Metanephros (tissue), 2 donors: ENCODE measurements around the gene KIRREL3. TPM values are rescaled to one million over a fixed set of nuclear protein-coding genes. Genes with fewer than 3 reads are reported as not detected.

Experiments used
- small RNA-seq: library from RNA; depleted of rRNA; stranded (forward); fragments of <200 nt; gene quantifications from one replicate; pipeline ENCODE3, GENCODE V24; 2014; ENCODE audit warnings: low replicate concordance
- total RNA-seq: library from RNA; depleted of rRNA; stranded (reverse); fragments of >200 nt; gene quantifications from one replicate; pipeline ENCODE4 v1.2.3, GENCODE V29; 2014

KIRREL3 gene
- total RNA-seq, result 6.1 TPM

GRCh38 chr11:127000291-127000968 lies at the start of gene KIRREL3:
Gene KIRREL3, minus strand, starts transcription at chr11:127000770.

Small RNA genes within 50 kb of the gene (small RNA-seq; reads per million reads assigned to genes)
- gene AP001318.3 (not detected), gene MIR3167 (not detected)
